GM23248 (cell line): ENCODE results near the gene SBK2.

Experiments used
- EZH2 ChIP-seq: fragments of 200-600 bp; sonication (generic); IDR thresholded peaks from 2 replicates; pipeline ENCODE4 v1.6.1; 2018; ENCODE audit warnings: antibody characterized with exemption, mild to moderate bottlenecking; ENCODE audit not compliant: insufficient read depth, poor library complexity, severe bottlenecking
- EZH2phosphoT487 ChIP-seq: fragments of 200-600 bp; sonication (generic); IDR thresholded peaks from 2 replicates; pipeline ENCODE4 v1.6.1; 2018; ENCODE audit warnings: antibody characterized with exemption, moderate library complexity, mild to moderate bottlenecking, low read depth; ENCODE audit not compliant: insufficient read depth

DNA sequence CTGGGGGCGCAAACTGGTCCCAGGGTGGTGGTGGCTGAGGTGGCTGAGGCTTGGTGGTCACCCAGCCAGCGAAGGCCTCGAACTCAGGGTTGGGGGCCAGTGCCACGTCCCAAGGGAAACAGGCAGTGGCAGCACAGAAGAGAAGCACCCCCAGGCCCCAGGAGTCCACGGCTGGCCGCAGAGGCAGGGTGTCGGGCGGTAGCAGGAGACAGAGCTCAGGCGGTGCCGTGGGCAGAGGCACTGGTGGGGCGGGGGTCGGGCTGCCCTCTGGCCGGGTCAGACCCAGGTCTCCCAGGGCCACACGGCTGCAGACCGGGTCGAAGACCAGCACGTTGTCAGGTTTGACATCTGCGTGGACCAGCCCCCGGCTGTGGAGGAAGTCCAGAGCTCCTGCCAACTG, 4.2 kb upstream of the SBK2 start:
- TF ChIP-seq EZH2 (no peak), EZH2phosphoT487 (no peak)
